ENCODE measurements around the gene STRA8. TPM values are rescaled to one million over a fixed set of nuclear protein-coding genes. Genes with fewer than 3 reads are reported as not detected.

Gene STRA8
- total and polyA plus RNA-seq, 12 donors, result not detected

GRCh38 chr7:135234727-135235126 is 1.1 kb downstream of the STRA8 start:
- Histone ChIP-seq H3K27me3 (no peaks in the 10 kb centered on the region), H3K27ac (no peak overlapping the region)
- TF ChIP-seq POLR2A (IDR thresholded peaks at IDR 0.05) (no peak), CTCF (IDR thresholded peaks at IDR 0.05) (no peak)

GRCh38 chr7:135235841-135236240 is 2.2 kb downstream of the STRA8 start:
- Histone ChIP-seq H3K4me1 (replicated peaks in 1 of 2) (no peaks in the 10 kb centered on the region), H3K4me3 (no peak overlapping the region), H3K36me3 (replicated peaks in 1 of 2) (no peaks in the 10 kb centered on the region), H3K27ac (no peak overlapping the region), H3K27me3 (peaks cover 4% of the 10 kb centered on the region), H3K9me3 (replicated peaks in 1 of 3) (no peaks in the 10 kb centered on the region)
- intact Hi-C loops (cut with DNase I), result no loop called here
- 87 to 93% (median 91%) methylated on average over 5 of the region's 5 CpGs for WGBS, 4 donors
- DNase-seq, result no peak
- TF ChIP-seq CTCF (IDR thresholded peaks at IDR 0.05), result no peak
- no peak for TF ChIP-seq POLR2A (IDR thresholded peaks at IDR 0.05)

More at GRCh38 chr7:135234727-135235126, 1.1 kb downstream of the STRA8 start:
- Histone ChIP-seq H3K4me1 (replicated peaks in 1 of 2) (no peaks in the 10 kb centered on the region), H3K4me3 (no peak overlapping the region), H3K9me3 (replicated peaks in 1 of 3) (no peaks in the 10 kb centered on the region), H3K36me3 (replicated peaks in 1 of 2) (no peaks in the 10 kb centered on the region)
- intact Hi-C loops (cut with DNase I), result no loop called here
- WGBS, 4 donors, result 58 to 78% (median 68%) methylated on average over 4 of the region's 4 CpGs
- DNase-seq, result no peak

GRCh38 chr7:135236727-135237126 is 3.1 kb downstream of the STRA8 start:
- DNase-seq, result no peak
- intact Hi-C loops (cut with DNase I), result no loop called here
- Histone ChIP-seq H3K27ac (no peak overlapping the region), H3K27me3 (peaks cover 4% of the 10 kb centered on the region), H3K36me3 (replicated peaks in 1 of 2) (no peaks in the 10 kb centered on the region), H3K9me3 (replicated peaks in 1 of 3) (no peaks in the 10 kb centered on the region), H3K4me1 (replicated peaks in 1 of 2) (no peaks in the 10 kb centered on the region), H3K4me3 (no peak overlapping the region)
- TF ChIP-seq POLR2A (IDR thresholded peaks at IDR 0.05) (no peak), CTCF (IDR thresholded peaks at IDR 0.05) (no peak)
- 73 to 78% (median 77%) methylated on average over 2 of the region's 2 CpGs for WGBS, 4 donors

GRCh38 chr7:135238112-135238744 is 4.6 kb downstream of the STRA8 start:
- H3K4me3 ChIP-seq, result no peak overlapping the region
- TF ChIP-seq CTCF (IDR thresholded peaks at IDR 0.05) (no peak), POLR2A (IDR thresholded peaks at IDR 0.05) (no peak)
- intact Hi-C loops (cut with DNase I), result no loop called here
- H3K9me3 ChIP-seq (replicated peaks in 1 of 3), result no peaks in the 10 kb centered on the region
- H3K27me3 ChIP-seq, result peaks cover 4% of the 10 kb centered on the region
- no peak for DNase-seq
- no peaks in the 10 kb centered on the region for H3K36me3 ChIP-seq (replicated peaks in 1 of 2)
- no peak overlapping the region for H3K27ac ChIP-seq
- 81 to 96% (median 87%) methylated on average over 6 to 11 of the region's 11 CpGs for WGBS, 4 donors
- H3K4me1 ChIP-seq (replicated peaks in 1 of 2), result no peaks in the 10 kb centered on the region
